ENCODE measurements around the gene ADCY7.
A peak's percentile ranks its signal among the peaks of the same experiment; 100 is the strongest.
"Not testable (repeated sequence)": the region's sequence is repeated elsewhere in the genome, so short reads cannot be mapped to it uniquely, and the experiment has no call there.

ADCY7 gene

GRCh38 chr16:50336884-50337283 is 70.5 kb downstream of the ADCY7 start:
- TF ChIP-seq, protein P1, sequence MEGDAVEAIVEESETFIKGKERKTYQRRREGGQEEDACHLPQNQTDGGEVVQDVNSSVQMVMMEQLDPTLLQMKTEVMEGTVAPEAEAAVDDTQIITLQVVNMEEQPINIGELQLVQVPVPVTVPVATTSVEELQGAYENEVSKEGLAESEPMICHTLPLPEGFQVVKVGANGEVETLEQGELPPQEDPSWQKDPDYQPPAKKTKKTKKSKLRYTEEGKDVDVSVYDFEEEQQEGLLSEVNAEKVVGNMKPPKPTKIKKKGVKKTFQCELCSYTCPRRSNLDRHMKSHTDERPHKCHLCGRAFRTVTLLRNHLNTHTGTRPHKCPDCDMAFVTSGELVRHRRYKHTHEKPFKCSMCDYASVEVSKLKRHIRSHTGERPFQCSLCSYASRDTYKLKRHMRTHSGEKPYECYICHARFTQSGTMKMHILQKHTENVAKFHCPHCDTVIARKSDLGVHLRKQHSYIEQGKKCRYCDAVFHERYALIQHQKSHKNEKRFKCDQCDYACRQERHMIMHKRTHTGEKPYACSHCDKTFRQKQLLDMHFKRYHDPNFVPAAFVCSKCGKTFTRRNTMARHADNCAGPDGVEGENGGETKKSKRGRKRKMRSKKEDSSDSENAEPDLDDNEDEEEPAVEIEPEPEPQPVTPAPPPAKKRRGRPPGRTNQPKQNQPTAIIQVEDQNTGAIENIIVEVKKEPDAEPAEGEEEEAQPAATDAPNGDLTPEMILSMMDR (IDR thresholded peaks at IDR 0.05; ENCODE audit: control insufficient read depth, insufficient read depth, low read depth, low read length, missing control alignments): no peak
- H3K4me3 ChIP-seq (ENCODE audit: control insufficient read depth, low read depth, low read length): no peak overlapping the region
- DNase-seq (ENCODE audit: low read depth): no peak

GRCh38 chr16:50338371-50339231 is 72.2 kb downstream of the ADCY7 start:
- H3K4me3 ChIP-seq (ENCODE audit: control insufficient read depth, low read depth, low read length): no peak overlapping the region
- DNase-seq (ENCODE audit: low read depth): no peak
- TF ChIP-seq, protein P1 (IDR thresholded peaks at IDR 0.05; ENCODE audit: control insufficient read depth, insufficient read depth, low read depth, low read length, missing control alignments): no peak

DNA sequence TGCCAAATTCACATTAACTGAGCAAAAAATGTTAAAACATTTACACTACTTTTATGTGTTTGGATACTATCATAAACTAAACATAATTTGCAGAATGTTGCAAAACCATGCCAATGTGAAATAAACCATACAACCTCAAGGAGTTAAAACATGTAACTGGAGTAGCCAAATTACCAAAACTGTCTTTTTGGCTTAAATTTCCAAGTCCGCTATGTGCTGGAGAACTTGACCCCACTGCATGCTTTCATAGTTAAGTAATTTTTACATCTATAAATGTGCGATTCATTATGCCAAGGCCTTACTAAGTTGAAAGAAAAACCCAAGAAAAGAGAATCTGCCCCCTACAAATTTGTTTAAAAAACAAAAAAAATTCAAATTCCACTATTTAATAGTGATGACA is 74.2 kb downstream of the ADCY7 start:
- H3K4me3 ChIP-seq (ENCODE audit: control insufficient read depth, low read depth, low read length): no peak overlapping the region
- DNase-seq (ENCODE audit: low read depth): peak; percentile 44
- TF ChIP-seq, protein P1 (IDR thresholded peaks at IDR 0.05; ENCODE audit: control insufficient read depth, insufficient read depth, low read depth, low read length, missing control alignments): no peak

- not testable (repeated sequence) for H3K4me3 ChIP-seq (ENCODE audit: control insufficient read depth, low read depth, low read length); DNase-seq (ENCODE audit: low read depth)
These were observed 77.2 kb downstream of the ADCY7 start for GRCh38 chr16:50343566-50343965.

DNA sequence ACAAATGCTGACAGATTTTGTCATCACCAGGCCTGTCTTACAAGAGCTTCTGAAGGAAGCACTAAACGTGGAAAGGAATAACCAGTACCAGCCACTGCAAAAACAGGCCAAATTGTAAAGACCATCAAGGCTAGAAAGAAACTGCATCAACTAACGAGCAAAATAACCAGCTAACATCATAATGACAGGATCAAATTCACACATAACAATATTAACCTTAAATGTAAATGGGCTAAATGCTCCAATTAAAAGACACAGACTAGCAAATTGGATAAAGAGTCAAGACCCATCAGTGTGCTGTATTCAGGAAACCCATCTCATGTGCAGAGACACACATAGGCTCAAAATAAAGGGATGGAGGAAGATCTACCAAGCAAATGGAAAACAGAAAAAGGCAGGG is 78.9 kb downstream of the ADCY7 start:
- not testable (repeated sequence) for H3K4me3 ChIP-seq (ENCODE audit: control insufficient read depth, low read depth, low read length); DNase-seq (ENCODE audit: low read depth)

GRCh38 chr16:50351116-50351515 is 84.8 kb downstream of the ADCY7 start:
- TF ChIP-seq, protein P1 (IDR thresholded peaks at IDR 0.05; ENCODE audit: control insufficient read depth, insufficient read depth, low read depth, low read length, missing control alignments): no peak
- no peak overlapping the region for H3K4me3 ChIP-seq (ENCODE audit: control insufficient read depth, low read depth, low read length)
- no peak for DNase-seq (ENCODE audit: low read depth)

- DNase-seq (ENCODE audit: low read depth): no peak
- H3K4me3 ChIP-seq (ENCODE audit: control insufficient read depth, low read depth, low read length): no peak overlapping the region
- TF ChIP-seq, protein P1 (IDR thresholded peaks at IDR 0.05; ENCODE audit: control insufficient read depth, insufficient read depth, low read depth, low read length, missing control alignments): no peak
These were observed 85.6 kb downstream of the ADCY7 start for GRCh38 chr16:50351952-50352351.

GRCh38 chr16:50354082-50354481 is 87.7 kb downstream of the ADCY7 start:
- no peak overlapping the region for H3K4me3 ChIP-seq (ENCODE audit: control insufficient read depth, low read depth, low read length)
- DNase-seq (ENCODE audit: low read depth): no peak
- TF ChIP-seq, protein P1 (IDR thresholded peaks at IDR 0.05; ENCODE audit: control insufficient read depth, insufficient read depth, low read depth, low read length, missing control alignments): no peak

Data from AG09309 (cell line).